ENCODE measurements around the gene SPAG16.

DNA sequence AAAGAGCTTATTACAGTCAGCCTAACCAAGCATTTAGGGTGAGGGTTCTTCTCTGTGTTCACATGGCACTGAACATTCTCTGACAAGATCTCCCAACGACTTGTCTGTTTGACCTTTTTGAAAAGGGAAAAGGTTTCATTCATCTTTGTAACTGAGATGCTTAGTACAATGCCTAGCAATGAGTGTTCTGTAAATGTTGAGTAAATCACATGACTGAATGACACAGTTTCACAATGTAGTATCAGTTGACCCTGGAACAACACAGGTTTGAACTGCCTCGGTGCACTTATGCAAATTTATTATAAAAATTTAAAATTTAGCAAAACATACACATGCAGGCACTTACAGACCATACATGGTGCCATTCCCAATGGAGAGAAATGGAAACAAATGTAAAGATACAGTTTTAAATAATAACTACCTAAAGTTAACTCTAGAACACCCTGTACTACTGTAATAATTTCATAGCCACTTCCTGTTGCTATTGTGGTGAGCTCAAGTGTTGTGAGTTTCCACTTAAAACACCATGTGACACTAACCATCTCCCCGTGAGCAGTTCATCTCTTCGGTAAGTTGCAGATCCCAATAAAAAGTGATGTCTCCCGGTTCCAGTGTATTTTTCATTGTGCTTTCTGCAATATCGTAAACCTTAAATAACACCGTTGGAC is 1092.5 kb downstream of the SPAG16 start:
- TF ChIP-seq POLR2AphosphoS5 (IDR thresholded peaks at IDR 0.05), result no peak
- TF ChIP-seq, protein P1, sequence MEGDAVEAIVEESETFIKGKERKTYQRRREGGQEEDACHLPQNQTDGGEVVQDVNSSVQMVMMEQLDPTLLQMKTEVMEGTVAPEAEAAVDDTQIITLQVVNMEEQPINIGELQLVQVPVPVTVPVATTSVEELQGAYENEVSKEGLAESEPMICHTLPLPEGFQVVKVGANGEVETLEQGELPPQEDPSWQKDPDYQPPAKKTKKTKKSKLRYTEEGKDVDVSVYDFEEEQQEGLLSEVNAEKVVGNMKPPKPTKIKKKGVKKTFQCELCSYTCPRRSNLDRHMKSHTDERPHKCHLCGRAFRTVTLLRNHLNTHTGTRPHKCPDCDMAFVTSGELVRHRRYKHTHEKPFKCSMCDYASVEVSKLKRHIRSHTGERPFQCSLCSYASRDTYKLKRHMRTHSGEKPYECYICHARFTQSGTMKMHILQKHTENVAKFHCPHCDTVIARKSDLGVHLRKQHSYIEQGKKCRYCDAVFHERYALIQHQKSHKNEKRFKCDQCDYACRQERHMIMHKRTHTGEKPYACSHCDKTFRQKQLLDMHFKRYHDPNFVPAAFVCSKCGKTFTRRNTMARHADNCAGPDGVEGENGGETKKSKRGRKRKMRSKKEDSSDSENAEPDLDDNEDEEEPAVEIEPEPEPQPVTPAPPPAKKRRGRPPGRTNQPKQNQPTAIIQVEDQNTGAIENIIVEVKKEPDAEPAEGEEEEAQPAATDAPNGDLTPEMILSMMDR (IDR thresholded peaks at IDR 0.05), result no peak

Data from breast epithelium (tissue), 3 donors.